Measurements from ENCODE around the gene SHC2. TPM values are rescaled to one million over a fixed set of nuclear protein-coding genes. Genes with fewer than 3 reads are reported as not detected.

SHC2 gene
- total RNA-seq, 3 donors from 2014 or later, result 0.16 to 0.33 (median 0.26) TPM

DNA sequence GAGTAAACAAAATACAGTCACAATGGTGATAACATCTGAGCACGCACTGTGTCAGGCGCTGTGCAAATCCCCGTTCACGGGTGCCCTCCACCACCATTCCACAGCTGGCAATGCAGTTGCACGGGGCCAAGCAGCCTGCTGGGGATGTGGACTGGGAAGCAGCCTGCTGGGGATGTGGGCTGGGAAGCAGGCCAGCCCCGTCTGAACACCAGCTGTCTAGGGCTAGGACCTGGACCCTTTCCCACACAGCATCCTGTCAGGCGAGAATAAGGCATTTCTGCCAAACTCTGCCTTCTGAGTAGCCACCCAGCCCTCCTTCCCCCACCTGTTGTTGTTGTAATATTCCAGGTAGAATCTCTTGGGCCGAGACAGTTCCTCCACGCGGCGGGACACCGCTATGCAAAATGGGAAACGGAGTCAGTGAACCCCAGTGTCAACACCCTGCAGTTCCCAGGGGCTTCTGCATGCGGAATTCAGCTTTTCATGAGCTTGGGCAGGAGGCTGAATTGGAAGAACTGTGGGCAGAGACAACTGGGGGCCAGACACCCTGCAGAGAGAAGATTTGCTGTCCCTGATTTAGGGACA is 88.4 kb downstream of the SHC2 start:
- ATAC-seq (no peak), DNase-seq (no peak)
- Mint-ChIP-seq H3K4me1 (ENCODE audit: low read depth) (no peaks in the 10 kb centered on the region), H3K36me3 (ENCODE audit: insufficient read depth) (no peaks in the 10 kb centered on the region), H3K9me3 (no peaks in the 10 kb centered on the region), H3K27me3 (ENCODE audit: low read depth) (peaks cover 48% of the 10 kb centered on the region), H3K4me3 (no peak overlapping the region)

DNA sequence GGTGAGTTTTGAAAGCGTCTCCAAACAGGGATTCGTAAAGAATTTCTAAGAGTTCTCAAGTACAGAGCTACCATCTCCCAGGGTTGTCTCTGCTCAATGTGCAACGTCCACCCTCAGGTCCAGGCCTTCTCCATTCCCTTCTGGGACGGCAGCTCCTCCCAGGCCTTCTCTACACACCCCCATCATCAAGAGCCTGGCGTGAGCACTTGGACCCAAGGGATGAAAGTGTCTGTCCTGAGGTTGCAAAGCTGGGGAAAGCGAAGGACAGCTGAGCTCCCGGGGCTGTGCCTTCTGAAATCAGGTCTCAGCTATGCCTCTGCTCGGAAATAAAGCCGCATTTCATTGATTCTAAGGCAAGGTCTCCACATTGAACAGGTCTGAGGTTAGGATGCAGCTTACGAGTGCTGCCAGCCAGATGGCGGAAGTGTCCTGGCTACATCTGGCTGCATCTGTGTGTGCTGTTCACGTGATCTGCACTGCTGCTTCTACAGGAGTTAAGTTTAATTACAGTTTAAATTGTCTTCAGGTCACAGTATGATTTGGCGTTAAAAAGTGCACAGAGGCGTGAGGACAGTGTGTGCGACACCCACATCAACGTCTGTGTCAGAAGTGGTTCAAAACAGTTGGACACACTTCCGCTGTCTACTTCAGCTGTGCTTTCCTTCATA is 89.2 kb downstream of the SHC2 start:
- Mint-ChIP-seq H3K4me1 (ENCODE audit: low read depth) (no peaks in the 10 kb centered on the region), H3K4me3 (no peak overlapping the region), H3K36me3 (ENCODE audit: insufficient read depth) (no peaks in the 10 kb centered on the region), H3K27me3 (ENCODE audit: low read depth) (peaks cover 52% of the 10 kb centered on the region), H3K9me3 (no peaks in the 10 kb centered on the region)
- DNase-seq (no peak), ATAC-seq (no peak)

DNA sequence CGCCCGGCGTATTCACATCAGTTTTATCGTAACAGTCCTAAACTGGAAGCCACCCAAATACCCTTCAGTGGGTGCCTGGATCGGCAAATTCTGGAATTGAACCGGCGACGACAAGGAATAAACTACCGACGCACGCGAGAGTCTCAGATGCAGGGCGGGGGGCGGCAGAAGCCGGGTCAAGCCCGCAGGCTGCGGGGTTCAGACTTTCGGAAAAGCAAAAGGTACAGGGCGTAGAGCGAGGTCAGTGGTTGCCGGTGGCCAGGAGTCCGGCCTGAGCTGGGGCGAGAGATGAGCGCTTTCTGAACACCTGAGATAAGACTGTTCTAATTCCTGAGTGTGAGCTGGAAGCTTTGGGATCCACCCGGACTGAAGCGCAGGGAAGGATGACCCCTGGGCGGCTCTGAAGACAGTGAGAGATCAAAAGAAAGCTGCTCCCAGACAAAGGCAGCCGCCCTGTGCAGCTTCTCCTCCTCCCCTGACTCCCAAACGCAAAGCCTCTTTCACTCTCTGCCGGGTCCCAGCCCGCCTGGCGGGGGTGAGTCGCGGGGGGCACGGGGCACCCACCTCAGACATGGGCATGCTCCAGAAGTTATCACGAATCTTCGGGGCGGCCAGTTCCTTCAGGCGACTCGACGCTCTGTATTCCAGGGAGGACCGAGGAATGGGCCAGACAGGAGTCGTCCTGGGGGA is 90.0 kb downstream of the SHC2 start:
- H3K9me3 Mint-ChIP-seq, result no peaks in the 10 kb centered on the region
- peaks cover 50% of the 10 kb centered on the region for H3K27me3 Mint-ChIP-seq (ENCODE audit: low read depth)
- no peak overlapping the region for H3K4me3 Mint-ChIP-seq
- no peaks in the 10 kb centered on the region for H3K4me1 Mint-ChIP-seq (ENCODE audit: low read depth)
- ATAC-seq (no peak), DNase-seq (no peak)
- no peaks in the 10 kb centered on the region for H3K36me3 Mint-ChIP-seq (ENCODE audit: insufficient read depth)

DNA sequence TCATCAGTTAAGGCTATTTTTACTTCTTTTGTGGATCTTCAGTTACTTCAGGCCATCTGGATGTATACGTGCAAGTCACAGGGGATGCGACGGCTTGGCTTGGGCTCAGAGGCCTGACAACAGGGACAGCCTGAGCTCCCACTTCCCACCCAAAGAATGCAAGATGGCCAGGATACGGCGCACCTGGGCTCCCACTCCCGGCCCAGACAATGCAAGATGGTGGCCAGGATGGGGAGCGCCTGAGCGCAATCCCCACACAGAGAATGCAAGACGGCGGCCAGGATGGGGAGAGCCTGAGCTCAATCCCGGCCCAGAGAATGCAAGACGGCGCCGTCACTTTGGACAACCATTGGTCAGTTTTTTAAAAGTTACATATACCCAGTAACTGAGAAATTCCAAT is 91.0 kb downstream of the SHC2 start:
- no peak overlapping the region for H3K4me3 Mint-ChIP-seq
- no peak for ATAC-seq
- H3K27me3 Mint-ChIP-seq (ENCODE audit: low read depth), result peaks cover 52% of the 10 kb centered on the region

DNA sequence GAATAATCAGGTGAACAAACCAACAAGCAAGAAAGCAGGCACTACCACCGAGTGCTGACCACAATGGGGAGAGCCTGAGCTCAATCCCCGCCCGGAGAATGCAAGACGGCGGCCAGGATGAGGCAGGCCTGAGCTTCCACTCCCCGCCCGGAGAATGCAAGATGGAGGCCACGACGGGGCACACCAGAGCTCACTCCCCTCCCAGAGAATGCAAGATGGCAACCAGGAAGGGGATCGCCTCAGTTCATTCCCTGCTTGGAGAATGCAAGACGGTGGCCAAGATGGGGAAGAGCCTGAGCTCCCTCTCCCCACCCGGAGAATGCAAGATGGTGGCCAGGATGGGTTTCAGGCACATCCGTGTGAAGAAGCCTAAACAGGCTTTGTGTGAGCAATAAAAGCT is 91.6 kb downstream of the SHC2 start:
- Mint-ChIP-seq H3K4me3 (no peak overlapping the region), H3K4me1 (ENCODE audit: low read depth) (no peaks in the 10 kb centered on the region), H3K36me3 (ENCODE audit: insufficient read depth) (no peaks in the 10 kb centered on the region), H3K9me3 (no peaks in the 10 kb centered on the region), H3K27me3 (ENCODE audit: low read depth) (peaks cover 52% of the 10 kb centered on the region)
- ATAC-seq, result no peak
- no peak for DNase-seq

More for the DNA sequence above, 91.0 kb downstream of the SHC2 start:
- Mint-ChIP-seq H3K9me3 (no peaks in the 10 kb centered on the region), H3K4me1 (ENCODE audit: low read depth) (no peaks in the 10 kb centered on the region), H3K36me3 (ENCODE audit: insufficient read depth) (no peaks in the 10 kb centered on the region)
- DNase-seq, result no peak

DNA sequence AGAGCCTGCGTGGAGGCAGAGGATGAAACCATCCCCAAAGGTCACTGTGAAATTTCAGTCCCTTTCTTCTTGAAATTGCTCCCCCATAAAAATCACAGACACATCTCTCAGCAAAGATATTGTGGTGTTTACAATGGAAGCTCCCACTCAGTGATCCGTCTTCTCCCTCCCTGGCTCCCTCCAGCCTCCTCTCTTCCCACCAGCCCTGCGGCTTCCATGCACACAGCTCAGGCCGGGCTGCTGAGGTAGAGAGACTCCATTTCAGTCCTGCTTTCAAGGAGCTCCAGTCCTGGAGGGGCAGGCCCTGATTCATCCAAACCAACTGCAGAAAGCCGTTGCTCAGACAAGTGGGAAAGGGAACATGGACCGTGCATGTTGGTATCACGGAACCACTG is 92.2 kb downstream of the SHC2 start:
- no peak for DNase-seq
- Mint-ChIP-seq H3K27me3 (ENCODE audit: low read depth) (peaks cover 51% of the 10 kb centered on the region), H3K4me3 (no peak overlapping the region), H3K36me3 (ENCODE audit: insufficient read depth) (no peaks in the 10 kb centered on the region), H3K4me1 (ENCODE audit: low read depth) (no peaks in the 10 kb centered on the region), H3K9me3 (no peaks in the 10 kb centered on the region)
- no peak for ATAC-seq

DNA sequence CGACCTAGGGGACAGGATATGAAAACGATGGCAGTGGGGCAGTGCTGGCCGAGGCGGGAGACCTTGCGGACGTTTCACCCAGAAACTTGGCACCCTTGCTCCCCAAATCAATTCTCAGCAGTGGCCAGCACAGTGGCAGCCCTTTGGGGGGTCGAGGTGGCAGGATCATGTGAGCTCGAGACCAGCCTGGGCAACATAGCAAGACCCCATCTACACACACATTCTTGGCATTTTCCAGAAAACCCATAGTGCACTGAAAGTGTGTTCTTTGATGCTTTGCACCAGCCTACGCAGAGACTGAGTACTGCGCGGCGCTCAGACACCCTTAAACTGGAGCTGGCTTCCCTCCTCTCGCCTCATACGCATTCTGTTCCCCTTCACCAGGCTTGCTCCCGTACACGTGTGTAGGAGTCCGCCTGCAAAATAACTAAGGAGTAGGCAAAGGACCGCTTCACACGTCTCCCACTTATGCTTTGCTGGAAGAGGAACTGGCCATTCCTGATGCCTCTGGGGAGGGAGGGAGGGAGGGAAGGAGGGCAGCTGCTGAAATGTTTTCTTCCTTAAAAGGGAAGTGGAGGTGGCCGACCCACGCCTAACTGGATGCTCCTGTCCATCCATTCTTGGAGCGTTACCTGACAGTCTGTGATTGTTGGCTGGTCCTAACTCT is 92.7 kb downstream of the SHC2 start:
- Mint-ChIP-seq H3K4me3 (no peak overlapping the region), H3K36me3 (ENCODE audit: insufficient read depth) (no peaks in the 10 kb centered on the region), H3K9me3 (no peaks in the 10 kb centered on the region), H3K4me1 (ENCODE audit: low read depth) (no peaks in the 10 kb centered on the region), H3K27me3 (ENCODE audit: low read depth) (peaks cover 50% of the 10 kb centered on the region)
- no peak for DNase-seq
- no peak for ATAC-seq

DNA sequence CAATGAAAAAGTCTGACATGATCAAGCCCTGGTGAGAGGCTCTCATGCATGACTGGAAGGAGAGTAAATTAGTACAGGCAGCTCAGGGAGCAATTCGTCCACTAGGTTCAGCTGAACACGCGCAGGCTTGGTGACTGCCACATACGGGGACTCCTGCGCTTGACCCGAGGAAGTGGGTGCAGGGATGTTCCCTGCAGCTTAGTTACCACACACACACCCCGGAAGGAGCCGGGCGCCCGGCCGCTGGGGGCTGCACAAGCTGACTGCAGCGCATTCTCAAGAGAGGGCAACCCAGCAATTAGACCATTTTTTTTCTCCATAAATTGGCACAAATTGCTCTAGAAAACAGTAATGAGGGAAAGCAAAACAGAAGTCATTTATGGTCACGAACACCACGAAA is 93.3 kb downstream of the SHC2 start:
- ATAC-seq (no peak), DNase-seq (no peak)
- peaks cover 46% of the 10 kb centered on the region for H3K27me3 Mint-ChIP-seq (ENCODE audit: low read depth)

DNA sequence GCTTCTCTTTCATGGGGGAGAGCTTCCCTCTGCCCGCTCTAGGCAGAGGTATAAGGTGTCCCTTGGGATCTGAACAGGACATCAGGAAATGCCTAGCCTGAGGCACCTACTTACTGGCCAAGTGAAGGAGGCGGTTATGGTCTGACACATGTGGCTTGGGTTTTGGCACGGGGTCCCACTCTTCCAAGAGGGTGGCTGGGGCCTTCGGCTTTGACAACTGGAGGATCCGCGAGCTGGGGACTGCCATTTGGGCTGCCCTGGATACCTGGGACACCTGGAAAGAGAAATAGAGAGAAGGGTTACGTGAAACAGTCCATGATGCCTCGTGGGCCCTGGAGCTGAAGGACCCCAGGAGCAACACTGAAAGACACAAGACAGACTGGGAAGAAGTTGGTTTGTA is 93.9 kb downstream of the SHC2 start:
- DNase-seq, result no peak
- ATAC-seq, result no peak
- Mint-ChIP-seq H3K36me3 (ENCODE audit: insufficient read depth) (no peaks in the 10 kb centered on the region), H3K27me3 (ENCODE audit: low read depth) (peaks cover 40% of the 10 kb centered on the region), H3K4me3 (no peak overlapping the region), H3K9me3 (no peaks in the 10 kb centered on the region), H3K4me1 (ENCODE audit: low read depth) (no peaks in the 10 kb centered on the region)

More for the DNA sequence above, 93.3 kb downstream of the SHC2 start:
- Mint-ChIP-seq H3K9me3 (no peaks in the 10 kb centered on the region), H3K36me3 (ENCODE audit: insufficient read depth) (no peaks in the 10 kb centered on the region), H3K4me1 (ENCODE audit: low read depth) (no peaks in the 10 kb centered on the region), H3K4me3 (no peak overlapping the region)

Other genes starting within 250 kb of the SHC2 start
- under 1 TPM; 0.40 to 0.63 (median 0.61) TPM for gene PLPP2, start 169.6 kb downstream of the SHC2 start, total RNA-seq
- 10 to 100 TPM; 25.7 to 30.2 (median 28.7) TPM for gene MIER2, start 116.2 kb downstream of the SHC2 start, total RNA-seq
- under 1 TPM in 2 of 3 donors, not detected in 1; 0.11 to 0.14 TPM for gene C2CD4C, start 51.9 kb downstream of the SHC2 start, total RNA-seq
- under 1 TPM; 0.18 to 0.26 (median 0.19) TPM for gene MADCAM1, start 35.5 kb upstream of the SHC2 start, total RNA-seq
- 10 to 100 TPM; 21.9 to 22.8 (median 22.6) TPM for gene TPGS1, start 46.5 kb upstream of the SHC2 start, total RNA-seq
- gene CDC34, start 70.7 kb upstream of the SHC2 start, total RNA-seq, result 10 to 100 TPM; 42.1 to 48.7 (median 45.7) TPM
- 10 to 100 TPM; 53.2 to 71.8 (median 65.8) TPM for gene GZMM, start 83.0 kb upstream of the SHC2 start, total RNA-seq
- gene BSG, start 111.6 kb upstream of the SHC2 start, total RNA-seq, result 100 to 1,000 TPM; 241 to 277 (median 250) TPM
- gene HCN2, start 128.8 kb upstream of the SHC2 start, total RNA-seq, result under 1 TPM; 0.20 to 0.24 (median 0.22) TPM
- gene POLRMT, start 172.5 kb upstream of the SHC2 start, total RNA-seq, result 100 to 1,000 TPM; 110 to 123 (median 119) TPM
- gene FGF22, start 178.8 kb upstream of the SHC2 start, total RNA-seq, result not detected
- gene RNF126, start 202.2 kb upstream of the SHC2 start, total RNA-seq, result 100 to 1,000 TPM; 144 to 162 (median 147) TPM
- 1 to 10 TPM; 8.0 to 9.9 (median 8.3) TPM for gene FSTL3, start 215.4 kb upstream of the SHC2 start, total RNA-seq
- gene PRSS57, start 234.4 kb upstream of the SHC2 start, total RNA-seq, result under 1 TPM in 2 of 3 donors, not detected in 1; 0.87 to 0.94 TPM
- under 1 TPM; 0.26 to 0.61 (median 0.27) TPM for gene PALM, start 247.9 kb upstream of the SHC2 start, total RNA-seq